Naive thymus-derived CD8-positive, alpha-beta T cell (primary cell): Measurements from ENCODE around the gene SLC16A4. TPM values are rescaled to one million over a fixed set of nuclear protein-coding genes. Genes with fewer than 3 reads are reported as not detected.
A peak's percentile ranks its signal among the peaks of the same experiment; 100 is the strongest.
"Not testable (repeated sequence)": the region's sequence is repeated elsewhere in the genome, so short reads cannot be mapped to it uniquely, and the experiment has no call there.

ENCODE experiments used
- ATAC-seq, 2 donors: fragments of 150-1000 bp; cut with Tn5 transposase in 1 of 2; sonication (Bioruptor Pico), chemical (Tn5 transposase) in 1 of 2; 1 replicate in 1 of 2; 2 replicates in 1 of 2; pipeline ENCODE4 v1.10.0; 2021; ENCODE audit warnings: mild to moderate bottlenecking in 2 of 2, moderate library complexity in 2 of 2
- POLR2A ChIA-PET: fragments of 350-600 bp; sonication (Branson Sonifier 250); formaldehyde crosslinking; loops from one replicate; lab custom pipeline; 2021; ENCODE audit warnings: antibody characterized with exemption; lab: Charles Lee
- DNase-seq, 10 donors: peaks; one replicate each; pipeline versions ENCODE4 v3.0.0 to v3.0.0-alpha.2; 2020 to 2022
- H3K27ac Mint-ChIP-seq, 10 donors: one replicate each; pipeline ENCODE4 v1.8.0; 2020 to 2022; ENCODE audit warnings: mild to moderate bottlenecking in 10 of 10, mixed read lengths in 10 of 10, moderate library complexity in 4 of 10, inconsistent platforms in 1 of 10
- H3K27me3 Mint-ChIP-seq, 5 donors: one replicate each; pipeline ENCODE4 v1.8.0; 2021 to 2022; ENCODE audit warnings: mixed read lengths in 5 of 5
- H3K36me3 Mint-ChIP-seq, 3 donors: one replicate each; pipeline ENCODE4 v1.8.0; 2020 to 2022; ENCODE audit warnings: mixed read lengths in 3 of 3, mild to moderate bottlenecking in 2 of 3, inconsistent platforms in 1 of 3
- H3K4me1 Mint-ChIP-seq, 4 donors: one replicate each; pipeline ENCODE4 v1.8.0; 2021 to 2022; ENCODE audit warnings: mixed read lengths in 4 of 4
- H3K4me3 Mint-ChIP-seq, 10 donors: one replicate each; pipeline ENCODE4 v1.8.0; 2020 to 2022; ENCODE audit warnings: mild to moderate bottlenecking in 10 of 10, mixed read lengths in 10 of 10, moderate library complexity in 6 of 10, inconsistent platforms in 1 of 10
- H3K9me3 Mint-ChIP-seq, 9 donors: one replicate each; pipeline ENCODE4 v1.8.0; 2020 to 2022; ENCODE audit warnings: mixed read lengths in 9 of 9, mild to moderate bottlenecking in 3 of 9, inconsistent platforms in 1 of 9, moderate library complexity in 1 of 9
- polyA plus RNA-seq, 3 donors: library from polyadenylated mRNA; unstranded; fragments of 300-500 nt; fragmentation: Illumina TruSeq; gene quantifications; one replicate each; pipeline ENCODE4 v1.2.3, GENCODE V29; 2021
- total RNA-seq, 8 experiments: library from RNA in 2 of 8; stranded (reverse) in 2 of 8; gene quantifications; one replicate each; pipeline ENCODE4 v1.2.3 and lab custom pipeline; 2021 to 2026

The SLC16A4 gene
- total and polyA plus RNA-seq, 5 experiments from 2014 or later, result 0.15 to 0.88 (median 0.59) TPM

DNA sequence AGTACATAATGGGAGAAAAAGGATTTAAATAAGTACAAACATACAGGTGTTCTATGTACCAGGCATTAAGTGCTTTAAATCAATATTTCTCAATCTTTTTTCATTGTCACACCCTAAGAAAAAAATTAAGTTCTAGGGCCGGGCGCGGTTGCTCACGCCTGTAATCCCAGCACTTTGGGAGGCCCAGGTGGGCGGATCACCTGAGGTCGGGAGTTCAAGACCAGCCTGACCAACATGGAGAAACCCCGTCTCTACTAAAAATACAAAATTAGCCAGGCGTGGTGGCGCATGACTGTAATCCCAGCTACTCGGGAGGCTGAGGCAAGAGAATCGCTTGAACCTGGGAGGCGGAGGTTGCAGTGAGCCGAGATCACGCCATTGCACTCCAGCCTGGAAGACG lies 15.6 kb upstream of the SLC16A4 start:
- POLR2A ChIA-PET, result interaction anchor here (1.6 to 3.4 kb wide), 2 partner anchors 67 to 68 kb away, joined by 13 to 46 read pairs; partner anchors contain the start of gene RBM15
- not testable (repeated sequence) for H3K27me3 Mint-ChIP-seq, H3K9me3 Mint-ChIP-seq, DNase-seq, ATAC-seq
- Mint-ChIP-seq H3K27ac (peak overlapping the region; percentile 98 to 100 (median 100)), H3K4me1 (peaks cover 10 to 32% (median 22%) of the 10 kb centered on the region in 4 donors), H3K4me3 (peak overlapping the region; percentile 95 to 100 (median 99)), H3K36me3 (peaks cover 3 to 30% (median 5%) of the 10 kb centered on the region in 3 donors)

DNA sequence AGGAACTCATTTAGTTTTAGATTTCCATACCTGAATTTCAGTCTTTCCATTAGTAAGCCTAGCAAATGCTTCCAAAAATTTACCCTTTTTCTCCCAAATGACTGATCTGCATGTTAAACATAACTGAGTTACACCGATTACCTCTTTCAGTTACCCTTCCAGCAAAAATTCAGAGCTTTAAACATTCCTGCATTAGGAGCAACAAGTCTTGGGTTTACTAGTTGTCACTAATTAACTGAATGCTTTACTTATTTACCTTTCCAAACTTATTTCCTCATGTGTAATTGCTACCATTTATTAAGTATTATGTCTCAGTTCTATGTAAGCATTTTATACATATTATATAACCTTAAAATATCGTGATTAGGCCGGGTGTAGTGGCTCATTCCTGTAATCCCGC lies 13.6 kb upstream of the SLC16A4 start:
- Mint-ChIP-seq H3K27ac (peak overlapping the region in 4 of 10 donors; percentile 27 to 83 (median 44)), H3K36me3 (peaks cover 5 to 48% (median 5%) of the 10 kb centered on the region in 3 donors), H3K4me1 (peaks cover 10 to 31% (median 21%) of the 10 kb centered on the region in 4 donors), H3K27me3 (no peaks in the 10 kb centered on the region), H3K9me3 (no peaks in the 10 kb centered on the region), H3K4me3 (peak overlapping the region in 1 of 10 donors; percentile 19)
- POLR2A ChIA-PET, result interaction anchor here (1.6 kb wide), 1 partner anchor 66 kb away, joined by 13 read pairs; the partner anchor contains the start of gene RBM15
- DNase-seq (no peak), ATAC-seq (no peak)

DNA sequence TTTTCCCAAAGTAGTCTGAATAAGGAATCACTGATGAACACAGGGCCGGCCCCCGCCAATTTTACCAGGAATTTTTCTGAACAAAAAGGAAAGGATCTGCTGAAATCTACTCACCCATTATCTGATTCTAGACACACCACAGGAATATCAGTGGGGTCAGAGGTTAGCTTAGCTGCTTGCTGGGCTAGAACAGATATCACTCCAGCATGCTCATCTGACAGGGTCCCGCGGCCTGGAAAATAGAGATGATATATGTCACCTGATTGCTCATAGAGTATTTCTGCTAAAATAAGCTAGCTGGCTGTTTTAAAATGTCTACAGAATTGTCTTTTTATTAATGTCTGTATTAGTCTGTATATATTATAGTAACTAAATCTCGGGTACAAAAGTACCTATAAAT lies 13.0 kb upstream of the SLC16A4 start:
- Mint-ChIP-seq H3K27me3 (no peaks in the 10 kb centered on the region), H3K4me3 (no peak overlapping the region), H3K9me3 (no peaks in the 10 kb centered on the region), H3K4me1 (peaks cover 10 to 26% (median 21%) of the 10 kb centered on the region in 4 donors), H3K36me3 (peaks cover 5 to 52% (median 5%) of the 10 kb centered on the region in 3 donors), H3K27ac (peak overlapping the region in 1 of 10 donors; percentile 58)
- DNase-seq (no peak), ATAC-seq (no peak)
- POLR2A ChIA-PET, result no interaction called here

DNA sequence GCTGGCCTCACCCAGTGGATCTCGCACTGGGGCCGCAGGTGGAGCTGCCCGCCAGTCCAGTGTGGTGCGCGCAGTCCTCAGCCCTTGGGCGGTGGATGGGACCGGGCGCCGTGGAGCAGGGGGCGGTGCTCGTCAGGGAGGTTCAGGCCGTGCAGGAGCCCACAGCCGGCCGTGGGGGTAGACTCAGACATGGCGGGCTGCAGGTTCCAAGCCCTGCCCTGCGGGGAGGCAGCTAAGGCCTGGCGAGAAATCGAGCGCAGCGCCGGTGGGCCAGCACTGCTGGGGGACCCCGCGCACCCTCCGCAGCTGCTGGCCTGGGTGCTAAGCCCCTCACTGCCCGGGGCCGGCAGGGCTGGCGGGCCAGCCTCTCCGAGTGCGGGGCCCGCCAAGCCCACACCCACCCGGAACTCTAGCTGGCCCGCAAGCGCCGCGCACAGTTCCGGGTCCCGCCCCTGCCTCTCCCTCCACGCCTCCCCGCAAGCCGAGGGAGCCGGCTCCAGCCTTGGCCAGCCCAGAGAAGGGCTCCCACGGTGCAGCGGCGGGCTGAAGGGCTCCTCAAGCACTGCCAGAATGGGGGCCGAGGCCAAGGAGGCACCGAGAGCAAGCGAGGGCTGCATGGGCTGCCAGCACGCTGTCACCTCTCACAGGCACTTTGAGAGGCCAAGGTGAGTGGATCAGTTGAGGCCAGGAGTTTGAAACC lies 5.6 kb upstream of the SLC16A4 start:
- not testable (repeated sequence) for H3K9me3 Mint-ChIP-seq, H3K4me1 Mint-ChIP-seq, H3K4me3 Mint-ChIP-seq, H3K27ac Mint-ChIP-seq, H3K27me3 Mint-ChIP-seq, DNase-seq, ATAC-seq
- POLR2A ChIA-PET, result interaction anchor here (1.2 kb wide), 1 partner anchor 10 kb away, joined by 4 read pairs; no protein-coding TSS in a partner anchor
- peaks cover 0 to 43% (median 16%) of the 10 kb centered on the region in 3 donors for H3K36me3 Mint-ChIP-seq

DNA sequence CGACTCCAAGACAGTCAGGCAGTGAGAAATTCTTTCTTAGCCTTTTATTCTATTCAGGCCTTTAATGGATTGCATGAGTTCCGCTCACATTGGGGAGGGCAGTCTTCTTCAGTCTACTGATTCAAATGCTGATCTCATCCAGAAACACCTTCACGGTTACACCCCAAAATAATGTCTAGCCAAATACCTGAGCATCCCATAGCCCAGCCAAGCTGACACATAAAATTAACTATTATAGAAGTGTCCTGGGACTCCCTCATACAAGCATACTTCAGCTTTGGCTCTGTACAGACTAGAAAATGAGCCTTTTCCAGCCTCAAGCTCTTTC lies 3.6 kb upstream of the SLC16A4 start:
- Mint-ChIP-seq H3K4me1 (peaks cover 0 to 7% (median 0%) of the 10 kb centered on the region in 4 donors), H3K36me3 (peaks cover 0 to 25% (median 14%) of the 10 kb centered on the region in 3 donors), H3K27ac (no peak overlapping the region), H3K9me3 (no peaks in the 10 kb centered on the region), H3K4me3 (no peak overlapping the region), H3K27me3 (no peaks in the 10 kb centered on the region)
- DNase-seq (no peak), ATAC-seq (no peak)
- POLR2A ChIA-PET, result no interaction called here

DNA sequence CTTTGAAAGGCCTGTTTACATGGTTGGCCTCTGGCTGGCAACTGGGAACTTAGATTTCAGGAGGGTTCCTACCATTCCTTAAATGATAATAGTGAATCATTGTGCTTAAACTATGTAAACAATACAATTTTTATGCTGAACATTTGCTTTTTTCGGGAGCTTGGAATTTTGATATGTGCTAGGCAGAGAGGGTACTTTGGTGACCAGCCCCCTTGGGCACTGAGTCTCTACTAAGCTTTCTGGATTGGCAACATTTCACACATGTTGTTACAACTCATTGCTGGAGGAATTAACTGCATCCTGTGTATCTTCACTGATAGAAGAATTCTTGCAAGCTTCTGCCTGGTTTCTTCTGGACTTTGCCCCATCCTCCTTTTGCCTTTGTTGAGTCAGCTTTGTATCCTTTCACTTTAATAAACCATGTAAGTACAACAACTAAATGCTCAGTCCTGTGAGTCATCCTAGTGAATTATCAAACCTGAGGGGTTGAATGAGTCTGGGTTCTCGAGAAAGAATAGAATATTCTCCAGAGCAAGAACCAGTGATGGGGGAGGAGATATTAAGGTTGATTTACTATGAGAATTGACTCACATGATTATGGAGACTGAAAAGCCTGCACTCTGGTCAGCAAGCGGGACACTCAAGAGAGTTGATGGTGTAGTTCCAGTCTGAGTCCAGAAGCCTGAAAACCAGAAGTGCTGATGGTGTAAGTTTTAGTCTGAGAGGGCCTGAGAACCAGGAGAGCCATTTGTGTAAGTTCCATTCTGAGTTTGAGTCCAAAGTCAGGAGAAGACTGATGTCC lies 3.1 kb upstream of the SLC16A4 start:
- H3K4me3 Mint-ChIP-seq, result no peak overlapping the region
- H3K9me3 Mint-ChIP-seq, result no peaks in the 10 kb centered on the region
- DNase-seq, result no peak
- POLR2A ChIA-PET, result interaction anchor here (1.4 kb wide), 1 partner anchor 14 kb away, joined by 4 read pairs; the partner anchor contains the start of gene LAMTOR5
- no peaks in the 10 kb centered on the region for H3K27me3 Mint-ChIP-seq
- no peak for ATAC-seq
- no peak overlapping the region for H3K27ac Mint-ChIP-seq
- H3K36me3 Mint-ChIP-seq, result peaks cover 0 to 22% (median 14%) of the 10 kb centered on the region in 3 donors
- H3K4me1 Mint-ChIP-seq, result peaks cover 0 to 7% (median 0%) of the 10 kb centered on the region in 4 donors

DNA sequence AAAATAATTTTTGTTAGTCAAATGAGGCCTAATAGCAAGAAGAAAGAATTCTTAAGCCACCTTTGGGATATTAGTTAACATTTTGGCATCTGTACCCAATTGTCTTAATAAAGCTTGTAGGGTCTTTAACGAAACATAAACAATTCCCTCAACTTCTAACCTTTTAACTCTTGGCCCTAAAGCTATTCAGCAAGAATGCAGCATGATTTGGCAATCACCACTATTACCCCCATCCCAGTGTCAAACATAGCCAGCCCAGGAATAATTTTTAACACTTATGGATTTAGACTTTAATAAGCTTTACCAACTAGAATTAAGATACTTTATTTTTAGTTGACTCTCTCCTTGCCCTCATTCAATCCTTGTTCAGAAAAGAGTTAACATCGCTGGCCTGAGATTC lies 2.5 kb upstream of the SLC16A4 start:
- no peak overlapping the region for H3K27ac Mint-ChIP-seq
- POLR2A ChIA-PET, result interaction anchor here (1.4 kb wide), 1 partner anchor 14 kb away, joined by 4 read pairs; the partner anchor contains the start of gene LAMTOR5
- no peak for DNase-seq
- H3K36me3 Mint-ChIP-seq, result peaks cover 0 to 16% (median 13%) of the 10 kb centered on the region in 3 donors
- no peaks in the 10 kb centered on the region for H3K27me3 Mint-ChIP-seq
- H3K4me3 Mint-ChIP-seq, result no peak overlapping the region
- H3K4me1 Mint-ChIP-seq, result peaks cover 0 to 7% (median 0%) of the 10 kb centered on the region in 4 donors
- no peaks in the 10 kb centered on the region for H3K9me3 Mint-ChIP-seq
- no peak for ATAC-seq

DNA sequence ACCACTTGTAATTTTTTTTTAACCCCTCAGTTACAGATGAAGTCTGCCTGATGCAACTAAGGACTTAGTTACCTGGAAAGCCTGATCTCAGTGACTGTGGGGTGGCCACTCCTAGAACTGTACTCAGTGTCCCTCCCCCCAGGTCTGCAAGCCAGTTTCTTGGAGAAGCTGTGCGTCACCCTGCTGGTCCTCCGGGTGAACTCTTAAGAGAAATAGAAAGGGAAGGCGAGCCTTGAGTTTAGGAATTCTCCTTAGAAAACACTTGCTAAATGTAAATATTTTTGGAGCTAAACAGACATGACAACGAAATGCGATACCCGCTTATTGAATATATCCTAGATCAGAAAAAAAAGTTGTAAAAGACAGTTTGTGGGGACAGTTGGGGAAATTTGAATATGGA lies 730 bp downstream of the SLC16A4 start:
- Mint-ChIP-seq H3K4me1 (peaks cover 0 to 19% (median 2%) of the 10 kb centered on the region in 4 donors), H3K27me3 (no peaks in the 10 kb centered on the region), H3K36me3 (peaks cover 0 to 13% (median 9%) of the 10 kb centered on the region in 3 donors), H3K9me3 (no peaks in the 10 kb centered on the region), H3K27ac (no peak overlapping the region), H3K4me3 (no peak overlapping the region)
- ATAC-seq (no peak), DNase-seq (no peak)
- POLR2A ChIA-PET, result no interaction called here

DNA sequence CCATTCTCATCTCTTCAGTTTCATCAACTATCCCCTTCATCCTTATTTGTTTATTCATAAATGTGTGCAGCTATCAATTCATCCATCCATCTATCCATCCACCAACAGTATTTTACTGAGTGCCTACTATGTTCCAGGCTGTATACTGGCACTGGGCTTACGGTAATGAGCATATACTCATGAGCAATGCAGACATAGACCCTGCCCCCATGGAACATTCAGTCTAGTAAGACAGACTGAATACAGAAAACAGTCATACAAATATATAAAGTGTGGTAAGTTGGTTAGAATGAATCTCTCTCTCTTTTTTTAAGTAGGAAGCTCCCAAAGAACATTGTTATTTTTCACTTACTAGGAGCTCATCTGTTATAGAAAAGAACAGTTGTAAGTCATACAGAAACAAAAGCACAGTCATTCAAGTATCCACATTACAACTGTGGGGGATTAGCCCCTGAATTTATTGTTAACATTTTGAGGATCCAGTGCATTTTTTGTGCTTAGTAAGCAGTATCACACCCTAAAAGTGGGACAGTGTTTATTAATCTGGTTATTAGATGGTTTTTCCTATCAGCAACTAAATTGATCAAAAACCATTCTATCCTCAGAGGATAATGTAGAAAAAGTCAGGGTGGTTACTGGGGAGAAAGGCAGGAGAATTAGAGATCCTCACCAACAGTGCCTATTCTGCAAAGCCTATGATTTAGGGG lies 3.6 kb downstream of the SLC16A4 start:
- no peak overlapping the region for H3K4me3 Mint-ChIP-seq
- H3K36me3 Mint-ChIP-seq, result peaks cover 0 to 2% (median 0%) of the 10 kb centered on the region in 3 donors
- no peak overlapping the region for H3K27ac Mint-ChIP-seq
- ATAC-seq (no peak), DNase-seq (no peak)
- POLR2A ChIA-PET, result interaction anchor here (0.8 kb wide), 1 partner anchor 10 kb away, joined by 4 read pairs; no protein-coding TSS in a partner anchor
- peaks cover 4 to 42% (median 19%) of the 10 kb centered on the region in 4 donors for H3K4me1 Mint-ChIP-seq
- H3K27me3 Mint-ChIP-seq, result no peaks in the 10 kb centered on the region
- H3K9me3 Mint-ChIP-seq, result no peaks in the 10 kb centered on the region

DNA sequence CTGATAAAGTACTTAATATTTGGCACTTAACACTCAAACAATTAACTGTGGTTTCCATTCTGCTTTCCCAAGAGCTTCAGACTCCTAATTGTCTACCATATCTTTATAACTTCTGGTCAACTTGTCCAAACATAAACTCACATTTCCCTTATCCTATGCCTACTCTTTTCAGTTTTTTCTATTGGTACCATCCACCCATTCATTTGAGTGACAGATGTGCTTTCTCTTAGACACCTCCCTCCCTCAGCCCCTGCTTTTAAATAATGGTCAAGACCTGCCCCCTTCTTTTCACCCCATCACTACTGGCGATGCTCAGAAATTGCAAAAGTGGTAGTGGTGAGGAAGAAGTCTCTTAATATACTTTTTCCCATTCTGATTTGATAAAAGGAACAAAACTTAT lies 5.5 kb downstream of the SLC16A4 start:
- H3K9me3 Mint-ChIP-seq, result no peaks in the 10 kb centered on the region
- no peaks in the 10 kb centered on the region for H3K27me3 Mint-ChIP-seq
- DNase-seq (no peak), ATAC-seq (no peak)
- POLR2A ChIA-PET, result interaction anchor here (1.1 kb wide), 1 partner anchor 46 kb away, joined by 4 read pairs; the partner anchor contains the start of gene RBM15
- peaks cover 4 to 53% (median 19%) of the 10 kb centered on the region in 4 donors for H3K4me1 Mint-ChIP-seq
- H3K27ac Mint-ChIP-seq, result peak overlapping the region in 1 of 10 donors; percentile 84
- H3K4me3 Mint-ChIP-seq, result peak overlapping the region in 1 of 10 donors; percentile 64
- peaks cover 0 to 2% (median 2%) of the 10 kb centered on the region in 3 donors for H3K36me3 Mint-ChIP-seq

DNA sequence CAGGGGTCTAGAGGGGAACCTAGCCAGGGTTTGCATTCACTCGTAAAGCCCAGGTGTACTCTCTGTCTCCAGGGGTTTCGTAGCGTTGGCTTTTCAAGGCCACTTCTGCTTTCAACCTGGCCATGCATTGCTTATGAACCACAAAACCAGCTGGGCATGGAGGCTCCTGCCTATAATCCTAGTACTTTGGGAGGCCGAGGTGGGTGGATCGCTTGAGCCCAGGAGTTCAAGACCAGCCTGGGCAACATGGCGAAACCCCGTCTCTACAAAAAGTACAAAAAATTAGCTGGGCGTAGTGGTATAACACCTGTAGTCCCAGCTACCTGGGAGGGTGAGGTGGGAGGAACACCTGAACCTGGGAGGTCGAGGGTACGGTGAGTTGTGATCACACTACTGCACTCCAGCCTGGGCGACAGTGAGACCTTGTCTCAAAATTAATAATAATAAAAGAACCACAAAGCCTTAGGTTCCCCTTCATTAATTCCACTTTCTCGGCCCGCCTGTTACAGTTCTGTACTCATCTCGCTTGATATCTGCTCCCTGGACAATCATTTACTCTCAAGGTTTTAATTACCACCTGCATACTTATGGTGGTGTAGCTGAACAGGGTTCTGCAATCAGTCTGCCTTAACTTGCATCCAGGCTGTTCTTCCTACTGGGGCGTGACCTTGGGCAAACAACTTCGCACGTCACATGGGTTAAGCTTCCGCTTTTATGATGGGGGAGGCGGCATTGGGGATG lies 6.1 kb downstream of the SLC16A4 start:
- POLR2A ChIA-PET, result interaction anchor here (1.1 kb wide), 1 partner anchor 46 kb away, joined by 4 read pairs; the partner anchor contains the start of gene RBM15
- DNase-seq (peak in 1 of 10 donors; percentile 33), ATAC-seq (peak in 1 of 2 donors; percentile 67)
- Mint-ChIP-seq H3K9me3 (no peaks in the 10 kb centered on the region), H3K27me3 (no peaks in the 10 kb centered on the region), H3K36me3 (peaks cover 0 to 2% (median 2%) of the 10 kb centered on the region in 3 donors), H3K4me3 (peak overlapping the region in 2 of 10 donors; percentile 5 to 73), H3K27ac (peak overlapping the region in 7 of 10 donors; percentile 20 to 85 (median 66)), H3K4me1 (peaks cover 4 to 57% (median 19%) of the 10 kb centered on the region in 4 donors)
